Ectodermal cell (in vitro differentiated cells): ENCODE results near the gene FNIP1.

Experiments
- H3K27ac ChIP-seq: 2 replicates; pipeline ENCODE4 v1.7.0; 2013; ENCODE audit warnings: mild to moderate bottlenecking, low read depth, low read length; ENCODE audit not compliant: insufficient read depth, poor library complexity, severe bottlenecking
- H3K27me3 ChIP-seq: 2 replicates; pipeline ENCODE4 v1.7.0; 2013; ENCODE audit warnings: mild to moderate bottlenecking, low read length; ENCODE audit not compliant: insufficient read depth, control insufficient read depth, poor library complexity, severe bottlenecking
- H3K36me3 ChIP-seq: one replicate; pipeline ENCODE4 v1.7.0; 2013; ENCODE audit warnings: low read length; ENCODE audit not compliant: control insufficient read depth, insufficient read depth
- H3K4me1 ChIP-seq: one replicate; pipeline ENCODE4 v1.7.0; 2013; ENCODE audit warnings: low read length; ENCODE audit not compliant: control insufficient read depth, insufficient read depth
- H3K4me3 ChIP-seq: 2 replicates; pipeline ENCODE4 v1.7.0; 2013; ENCODE audit warnings: low read depth, low read length, control low read depth; ENCODE audit not compliant: insufficient read depth
- H3K9me3 ChIP-seq: 2 replicates; pipeline ENCODE4 v1.7.0; 2013; ENCODE audit warnings: mild to moderate bottlenecking, low read length, moderate library complexity; ENCODE audit not compliant: control insufficient read depth
- WGBS, 2 experiments: methylation state at CpG; one replicate each; pipeline ENCODE4 v1.1.7; 2013; ENCODE audit warnings: missing lambda C conversion rate in 2 of 2; 5-methylcytosine and 5-hydroxymethylcytosine counted together

Gene FNIP1

DNA sequence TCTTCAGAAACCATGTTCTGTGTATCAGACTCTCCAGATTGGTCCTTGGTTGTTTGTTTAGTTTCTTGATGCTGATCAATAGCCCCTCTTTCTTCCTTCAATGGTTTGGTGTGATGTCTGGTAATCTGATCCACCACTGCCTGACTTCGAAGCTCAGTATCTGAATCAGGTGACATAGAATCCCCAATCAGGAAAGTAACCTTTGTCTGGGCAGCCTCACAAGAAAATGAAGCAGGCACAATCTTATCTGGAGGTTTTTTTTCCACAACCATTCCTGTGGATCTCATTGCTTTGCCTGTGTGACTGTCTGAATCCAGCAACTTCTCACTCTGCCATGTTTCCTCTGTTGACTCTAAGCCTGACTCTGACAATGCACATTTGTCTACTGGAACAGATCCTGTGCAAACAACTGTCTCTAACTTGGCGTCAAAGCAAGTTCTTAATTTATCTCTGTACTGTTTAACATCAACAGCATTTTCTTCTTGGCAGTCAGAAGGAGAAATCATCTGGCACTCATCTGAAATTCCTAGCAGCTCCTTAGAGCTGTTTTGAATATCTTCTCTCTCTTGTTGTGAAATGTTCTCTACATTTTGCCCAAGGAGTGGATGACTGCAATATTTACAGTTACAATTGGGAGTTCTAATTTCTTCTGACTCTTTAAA is 124.7 kb downstream of the FNIP1 start:
- H3K27me3 ChIP-seq = no peaks in the 10 kb centered on the region
- no peak overlapping the region for H3K4me3 ChIP-seq
- H3K27ac ChIP-seq = no peak overlapping the region
- H3K9me3 ChIP-seq = no peaks in the 10 kb centered on the region
- H3K36me3 ChIP-seq = no peaks in the 10 kb centered on the region
- H3K4me1 ChIP-seq = no peaks in the 10 kb centered on the region
- whole genome bisulfite sequencing, 2 experiments = 78 to 89% methylated on average over 2 of the region's 2 CpGs

DNA sequence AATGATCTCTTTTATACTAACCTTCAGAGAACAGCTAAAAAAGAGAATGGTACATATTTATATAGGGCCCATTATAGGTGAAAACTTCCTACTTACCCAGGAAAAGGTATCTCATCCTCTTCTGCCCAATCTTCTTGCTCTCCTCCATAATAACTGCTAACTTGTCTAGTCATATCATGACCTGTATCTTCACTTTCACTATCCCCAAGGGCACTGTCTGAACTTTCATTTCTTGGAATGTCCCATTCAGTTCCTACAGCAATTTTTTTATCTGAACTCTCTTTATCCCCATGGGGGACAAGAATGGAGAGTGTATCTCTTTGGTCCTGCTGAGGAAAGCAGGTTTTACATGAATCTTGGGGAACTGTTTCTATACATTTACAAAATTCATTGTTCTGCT is 125.4 kb downstream of the FNIP1 start:
- Histone ChIP-seq H3K9me3 (no peaks in the 10 kb centered on the region), H3K4me1 (no peaks in the 10 kb centered on the region), H3K36me3 (no peaks in the 10 kb centered on the region), H3K27me3 (no peaks in the 10 kb centered on the region), H3K27ac (no peak overlapping the region), H3K4me3 (no peak overlapping the region)

DNA sequence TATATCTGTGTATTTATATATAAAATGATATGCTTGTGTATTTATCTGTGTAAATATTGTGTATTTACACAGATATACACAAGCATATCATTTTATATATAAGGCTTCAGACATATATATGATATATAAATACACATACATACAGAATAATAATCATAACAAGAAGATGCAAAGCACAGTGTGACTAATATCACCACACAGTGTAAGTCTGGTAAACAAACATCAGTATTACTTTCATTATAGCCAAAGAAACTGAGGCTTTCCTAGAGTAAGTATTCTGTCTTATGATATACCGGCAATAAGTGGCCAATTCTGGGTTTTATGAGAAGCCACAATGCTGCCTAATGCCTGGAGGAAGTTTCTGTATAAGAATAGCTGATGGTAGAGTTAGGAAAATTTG is 131.9 kb downstream of the FNIP1 start:
- WGBS, 2 experiments = 100% methylated on average over 1 of the region's 1 CpG
- Histone ChIP-seq H3K27me3 (no peaks in the 10 kb centered on the region), H3K9me3 (no peaks in the 10 kb centered on the region), H3K4me1 (no peaks in the 10 kb centered on the region), H3K27ac (no peak overlapping the region), H3K36me3 (no peaks in the 10 kb centered on the region), H3K4me3 (no peak overlapping the region)

DNA sequence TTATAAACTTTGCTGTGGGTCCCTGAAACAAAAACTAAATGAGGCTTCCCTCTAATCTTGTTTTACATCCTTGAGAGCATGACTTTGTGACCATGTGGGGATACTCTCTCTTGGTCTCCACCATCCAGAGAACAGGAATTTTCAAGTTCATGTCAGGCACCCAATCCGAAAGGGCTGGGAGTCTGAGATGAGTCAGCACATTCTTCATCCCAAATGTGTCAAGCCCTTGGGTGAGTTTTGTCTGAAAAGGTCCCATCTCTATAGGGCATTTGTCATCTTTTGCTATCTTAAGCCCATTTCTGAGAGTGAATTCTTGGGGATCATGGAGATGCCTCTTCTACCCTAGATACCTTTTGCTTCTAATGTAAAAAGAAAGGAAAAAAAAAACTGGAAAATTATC is 134.9 kb downstream of the FNIP1 start:
- H3K36me3 ChIP-seq = no peaks in the 10 kb centered on the region

DNA sequence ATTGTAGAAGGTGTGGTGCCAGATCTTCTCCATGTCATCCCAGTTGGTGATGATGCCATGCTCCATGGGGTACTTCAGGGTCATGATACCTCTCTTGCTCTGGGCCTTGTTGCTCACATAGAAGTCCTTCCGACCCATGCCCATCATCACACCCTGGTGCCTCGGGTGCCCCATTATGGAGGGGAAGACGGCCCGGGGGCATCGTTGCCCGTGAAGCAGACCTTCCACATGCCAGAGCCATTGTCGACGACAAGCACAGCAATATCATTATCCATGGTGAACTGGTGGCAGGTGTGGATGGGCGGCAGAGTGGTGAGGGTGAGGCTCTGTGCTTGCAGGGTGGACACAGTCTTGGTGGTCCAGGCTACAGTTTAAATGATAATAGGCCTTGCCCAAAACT is 137.0 kb downstream of the FNIP1 start:
- Histone ChIP-seq H3K36me3 (no peaks in the 10 kb centered on the region), H3K4me1 (no peaks in the 10 kb centered on the region), H3K4me3 (no peak overlapping the region), H3K27ac (no peak overlapping the region), H3K9me3 (no peaks in the 10 kb centered on the region), H3K27me3 (no peaks in the 10 kb centered on the region)
- 96% methylated on average over 9 of the region's 9 CpGs for WGBS, 2 experiments

More for the DNA sequence above, 134.9 kb downstream of the FNIP1 start:
- no peak overlapping the region for H3K4me3 ChIP-seq
- H3K27ac ChIP-seq = no peak overlapping the region
- H3K4me1 ChIP-seq = no peaks in the 10 kb centered on the region
- no peaks in the 10 kb centered on the region for H3K27me3 ChIP-seq
- 86 to 93% methylated on average over 1 of the region's 1 CpG for WGBS, 2 experiments
- H3K9me3 ChIP-seq = no peaks in the 10 kb centered on the region

DNA sequence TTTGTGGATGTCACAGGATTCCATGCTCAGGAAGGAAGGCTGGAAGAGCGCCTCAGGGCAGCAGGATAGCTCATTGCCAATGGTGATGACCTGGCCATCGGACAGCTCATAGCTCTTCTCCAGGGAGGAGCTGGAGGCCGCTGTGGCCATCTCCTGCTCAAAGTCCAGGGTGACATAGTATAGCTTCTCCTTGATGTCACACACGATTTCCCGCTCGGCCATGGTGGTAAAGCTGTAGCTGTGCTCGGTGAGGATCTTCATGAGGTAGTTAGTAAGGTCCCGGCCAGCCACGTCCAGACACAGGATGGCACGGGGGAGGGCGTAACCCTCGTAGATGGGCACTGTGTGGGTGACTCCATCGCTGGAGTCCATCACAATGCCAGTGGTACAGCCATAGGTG is 137.5 kb downstream of the FNIP1 start:
- Histone ChIP-seq H3K4me3 (no peak overlapping the region), H3K36me3 (no peaks in the 10 kb centered on the region)
- WGBS, 2 experiments = 94 to 96% methylated on average over 13 of the region's 13 CpGs

DNA sequence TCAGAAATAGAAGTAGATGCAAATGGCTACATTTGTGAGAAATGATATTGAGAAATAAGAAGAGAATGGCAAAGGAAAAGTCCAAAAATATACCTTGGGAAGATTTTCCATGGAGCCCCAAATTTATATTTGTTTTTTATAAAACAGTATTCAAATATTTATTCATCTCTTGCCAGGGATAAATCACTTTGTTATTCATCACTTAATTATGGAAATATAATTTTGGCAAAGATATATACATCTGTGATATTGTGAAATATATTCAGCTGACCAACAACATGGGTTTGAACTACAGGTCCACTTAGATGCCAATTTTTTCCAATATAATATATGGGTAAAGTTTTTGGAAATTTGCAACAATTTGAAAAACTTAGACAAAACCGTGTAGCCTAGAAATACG is 142.0 kb downstream of the FNIP1 start:
- H3K4me1 ChIP-seq = no peaks in the 10 kb centered on the region
- 92 to 95% methylated on average over 2 of the region's 2 CpGs for WGBS, 2 experiments
- H3K36me3 ChIP-seq = no peaks in the 10 kb centered on the region
- H3K27me3 ChIP-seq = no peaks in the 10 kb centered on the region
- no peak overlapping the region for H3K4me3 ChIP-seq
- H3K27ac ChIP-seq = no peak overlapping the region
- H3K9me3 ChIP-seq = no peaks in the 10 kb centered on the region

More for the DNA sequence above, 137.5 kb downstream of the FNIP1 start:
- Histone ChIP-seq H3K9me3 (no peaks in the 10 kb centered on the region), H3K27ac (no peak overlapping the region), H3K27me3 (no peaks in the 10 kb centered on the region), H3K4me1 (no peaks in the 10 kb centered on the region)

DNA sequence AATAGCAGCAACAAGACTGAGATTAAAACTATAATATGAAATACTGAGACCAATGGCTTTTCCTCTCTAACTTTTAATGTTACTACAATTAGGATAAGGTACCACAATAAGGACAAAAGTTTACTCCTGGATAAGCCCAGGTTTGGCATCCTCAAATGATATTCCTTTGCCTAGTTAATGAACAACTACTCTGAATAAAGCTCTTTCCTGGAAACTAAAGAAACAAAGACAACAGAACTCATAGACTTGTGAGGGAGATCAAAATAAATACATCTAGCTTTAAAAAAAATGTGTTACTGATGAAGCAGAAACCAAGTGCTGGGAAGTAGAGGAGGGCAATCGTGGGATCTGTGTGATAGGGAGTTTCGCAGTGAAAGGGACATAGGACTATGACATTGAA is 142.5 kb downstream of the FNIP1 start:
- Histone ChIP-seq H3K9me3 (no peaks in the 10 kb centered on the region), H3K27me3 (no peaks in the 10 kb centered on the region), H3K4me1 (no peaks in the 10 kb centered on the region), H3K27ac (no peak overlapping the region), H3K4me3 (no peak overlapping the region), H3K36me3 (no peaks in the 10 kb centered on the region)
- WGBS, 2 experiments = 87 to 93% methylated on average over 2 of the region's 2 CpGs

DNA sequence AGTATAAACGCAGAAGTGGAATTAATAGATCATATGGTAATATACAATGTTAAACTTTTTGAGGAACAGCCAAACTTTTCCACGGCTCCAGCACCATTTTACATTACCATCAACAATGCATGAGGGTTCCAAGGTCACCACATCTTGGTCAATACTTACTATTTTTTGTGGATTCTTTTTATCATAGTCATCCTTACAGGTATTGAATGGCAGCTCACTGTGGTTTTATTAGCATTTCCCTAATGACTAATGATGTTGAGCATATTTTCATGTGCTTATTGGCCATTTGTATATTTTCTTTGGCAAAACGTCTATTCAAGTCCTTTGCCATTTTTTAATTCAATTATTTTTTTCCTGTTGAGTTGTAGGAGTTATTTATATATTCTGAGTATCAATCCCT is 147.7 kb downstream of the FNIP1 start:
- Histone ChIP-seq H3K27ac (no peak overlapping the region), H3K27me3 (no peaks in the 10 kb centered on the region), H3K36me3 (no peaks in the 10 kb centered on the region), H3K9me3 (no peaks in the 10 kb centered on the region), H3K4me3 (no peak overlapping the region), H3K4me1 (no peaks in the 10 kb centered on the region)
- WGBS, 2 experiments = 100% methylated on average over 2 to 3 of the region's 3 CpGs

DNA sequence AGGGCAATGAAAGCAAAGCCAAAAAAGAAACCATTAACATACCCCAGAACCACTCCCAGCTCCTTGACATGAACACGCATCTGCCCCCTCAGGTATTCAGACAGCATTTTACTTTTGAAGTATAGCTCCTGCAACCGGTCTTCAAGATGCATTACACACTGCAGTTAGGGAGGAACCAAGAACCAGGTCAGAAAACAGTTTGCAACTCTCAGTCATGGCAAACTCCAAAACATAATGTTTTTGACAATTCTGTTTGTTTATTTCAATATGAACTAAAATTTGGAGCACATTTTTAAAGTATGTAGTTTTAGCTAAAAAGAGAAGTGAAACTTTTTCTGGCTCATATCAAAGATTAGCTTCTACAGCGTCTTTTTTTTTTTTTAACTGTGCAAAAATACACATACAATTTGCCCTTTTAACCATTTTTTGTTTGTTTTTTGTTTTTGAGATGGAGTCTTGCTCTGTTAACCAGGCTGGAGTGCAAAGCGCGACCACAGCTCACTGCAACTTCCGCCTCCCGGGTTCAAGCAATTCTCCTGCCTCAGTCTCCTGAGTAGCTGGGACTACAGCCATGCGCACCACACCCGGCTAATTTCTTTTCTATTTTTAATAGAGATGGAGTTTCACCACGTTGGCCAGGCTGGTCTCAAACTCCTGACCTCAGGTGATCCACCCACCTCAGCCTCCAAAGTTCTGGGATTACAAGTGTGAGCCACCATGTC is 149.6 kb downstream of the FNIP1 start:
- Histone ChIP-seq H3K36me3 (no peaks in the 10 kb centered on the region), H3K27ac (no peak overlapping the region), H3K4me1 (no peaks in the 10 kb centered on the region), H3K9me3 (no peaks in the 10 kb centered on the region), H3K4me3 (no peak overlapping the region), H3K27me3 (no peaks in the 10 kb centered on the region)
- 95 to 98% methylated on average over 9 of the region's 10 CpGs for WGBS, 2 experiments
